OCI-LY7 (cell line): ENCODE data around the gene NOP16.

Source experiments
- EZH2phosphoT487 ChIP-seq: fragments of 200-600 bp; sonication (generic); IDR thresholded peaks from 2 replicates; pipeline ENCODE4 v1.6.1; 2018; ENCODE audit warnings: low read depth, borderline replicate concordance, mild to moderate bottlenecking, mixed run types, antibody characterized with exemption, low read length, moderate library complexity, mixed read lengths
- TF ChIP-seq, protein P1 (sequence below): fragments of 200-600 bp; sonication (generic); conservative IDR thresholded peaks from 2 replicates; pipeline ENCODE4 v1.5.1; 2014; ENCODE audit warnings: mild to moderate bottlenecking, antibody characterized with exemption, low read length, moderate library complexity, mixed read lengths

DNA sequence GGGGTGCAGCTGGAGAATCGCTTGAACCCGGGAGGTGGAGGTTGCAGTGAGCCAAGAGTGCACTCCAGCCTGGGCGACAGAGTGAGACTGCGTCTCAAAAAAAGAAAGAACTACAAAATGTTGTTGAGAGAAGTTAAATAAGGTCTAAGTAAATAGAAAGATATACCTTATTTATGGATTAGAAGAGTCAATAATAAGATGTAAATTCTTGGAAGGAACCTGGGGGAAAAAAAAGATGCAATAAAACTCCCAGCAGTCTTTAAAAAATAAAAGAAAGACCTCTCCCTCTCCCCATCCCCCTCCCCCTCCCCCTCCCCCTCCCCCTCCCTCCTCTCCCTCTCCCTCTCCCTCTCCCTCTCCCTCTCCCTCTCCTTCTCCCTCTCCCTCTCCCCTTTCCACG lies 44.3 kb upstream of the NOP16 start:
- TF ChIP-seq, protein P1, sequence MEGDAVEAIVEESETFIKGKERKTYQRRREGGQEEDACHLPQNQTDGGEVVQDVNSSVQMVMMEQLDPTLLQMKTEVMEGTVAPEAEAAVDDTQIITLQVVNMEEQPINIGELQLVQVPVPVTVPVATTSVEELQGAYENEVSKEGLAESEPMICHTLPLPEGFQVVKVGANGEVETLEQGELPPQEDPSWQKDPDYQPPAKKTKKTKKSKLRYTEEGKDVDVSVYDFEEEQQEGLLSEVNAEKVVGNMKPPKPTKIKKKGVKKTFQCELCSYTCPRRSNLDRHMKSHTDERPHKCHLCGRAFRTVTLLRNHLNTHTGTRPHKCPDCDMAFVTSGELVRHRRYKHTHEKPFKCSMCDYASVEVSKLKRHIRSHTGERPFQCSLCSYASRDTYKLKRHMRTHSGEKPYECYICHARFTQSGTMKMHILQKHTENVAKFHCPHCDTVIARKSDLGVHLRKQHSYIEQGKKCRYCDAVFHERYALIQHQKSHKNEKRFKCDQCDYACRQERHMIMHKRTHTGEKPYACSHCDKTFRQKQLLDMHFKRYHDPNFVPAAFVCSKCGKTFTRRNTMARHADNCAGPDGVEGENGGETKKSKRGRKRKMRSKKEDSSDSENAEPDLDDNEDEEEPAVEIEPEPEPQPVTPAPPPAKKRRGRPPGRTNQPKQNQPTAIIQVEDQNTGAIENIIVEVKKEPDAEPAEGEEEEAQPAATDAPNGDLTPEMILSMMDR = no peak
- TF ChIP-seq EZH2phosphoT487 = no peak
